CD14-positive monocyte (primary cell): Measurements from ENCODE around the gene ARHGEF40. TPM values are rescaled to one million over a fixed set of nuclear protein-coding genes. Genes with fewer than 3 reads are reported as not detected.
A peak's percentile ranks its signal among the peaks of the same experiment; 100 is the strongest.

Experiments
- DNase-seq, 3 donors: peaks; one replicate each; pipeline ENCODE4 v3.0.0-alpha.2; 2011 to 2022
- H2AFZ ChIP-seq: 2 replicates; pipeline ENCODE4 v1.6.0; 2012; ENCODE audit warnings: mild to moderate bottlenecking, low read depth, low read length, inconsistent platforms; ENCODE audit not compliant: insufficient read depth, poor library complexity, severe bottlenecking
- H3K27ac ChIP-seq, 2 donors: 1 replicate in 1 of 2; 2 replicates in 1 of 2; pipeline ENCODE4 v1.5.1; 2012 to 2013; ENCODE audit warnings: low read length in 2 of 2, control low read depth in 1 of 2, inconsistent platforms in 1 of 2, low read depth in 1 of 2, mild to moderate bottlenecking in 1 of 2
- H3K27me3 ChIP-seq, 2 donors: one replicate each; pipeline versions ENCODE4 v1.6.0 to v1.6.1; 2011 to 2013; ENCODE audit warnings: low read length in 2 of 2; ENCODE audit not compliant: control insufficient read depth in 2 of 2, insufficient read depth in 2 of 2
- H3K36me3 ChIP-seq, 2 donors: replicated peaks in 1 of 2; 1 replicate in 1 of 2; 2 replicates in 1 of 2; pipeline versions ENCODE4 v1.5.1 to v1.6.1; 2012 to 2013; ENCODE audit warnings: low read length in 2 of 2, control low read depth in 1 of 2, inconsistent platforms in 1 of 2, mild to moderate bottlenecking in 1 of 2; ENCODE audit not compliant: insufficient read depth in 2 of 2, control insufficient read depth in 1 of 2
- H3K4me1 ChIP-seq, 2 donors: 1 replicate in 1 of 2; 2 replicates in 1 of 2; pipeline versions ENCODE4 v1.5.1 to v1.6.1; 2012 to 2013; ENCODE audit warnings: low read length in 2 of 2, control low read depth in 1 of 2, inconsistent platforms in 1 of 2, mild to moderate bottlenecking in 1 of 2, moderate library complexity in 1 of 2; ENCODE audit not compliant: insufficient read depth in 2 of 2, control insufficient read depth in 1 of 2
- H3K4me2 ChIP-seq: replicated peaks from 2 replicates; pipeline ENCODE3; 2012; ENCODE audit warnings: low read length, moderate library complexity, mild to moderate bottlenecking; ENCODE audit not compliant: poor library complexity, severe bottlenecking; ENCODE audit errors: extremely low read depth
- H3K4me3 ChIP-seq, 3 experiments: fragments of 200-600 bp in 1 of 3; sonication (generic) in 1 of 3; replicated peaks in 1 of 3; 1 replicate in 2 of 3; 2 replicates in 1 of 3; pipeline ENCODE4 v1.5.1; 2011 to 2013; ENCODE audit warnings: low read length in 3 of 3, mild to moderate bottlenecking in 3 of 3, control low read depth in 2 of 3, low read depth in 2 of 3, inconsistent platforms in 1 of 3, moderate library complexity in 1 of 3
- H3K79me2 ChIP-seq: 2 replicates; pipeline ENCODE4 v1.6.0; 2012; ENCODE audit warnings: mild to moderate bottlenecking, control low read depth, inconsistent platforms, low read length, moderate library complexity; ENCODE audit not compliant: insufficient read depth
- H3K9ac ChIP-seq: 2 replicates; pipeline ENCODE4 v1.6.0; 2017; ENCODE audit warnings: low read length, mild to moderate bottlenecking; ENCODE audit not compliant: insufficient read depth, poor library complexity, severe bottlenecking
- H3K9me3 ChIP-seq, 2 donors: replicated peaks in 1 of 2; 1 replicate in 1 of 2; 2 replicates in 1 of 2; pipeline versions ENCODE4 v1.5.1 to v1.6.1; 2012 to 2013; ENCODE audit warnings: low read length in 2 of 2, control low read depth in 1 of 2; ENCODE audit not compliant: control insufficient read depth in 1 of 2, insufficient read depth in 1 of 2
- H4K20me1 ChIP-seq: 2 replicates; pipeline ENCODE4 v1.6.0; 2012; ENCODE audit warnings: mild to moderate bottlenecking, low read length, control low read depth, moderate library complexity; ENCODE audit not compliant: insufficient read depth
- H3K27ac Mint-ChIP-seq, 7 donors: one replicate each; pipeline ENCODE4 v1.8.0; 2020; ENCODE audit warnings: mild to moderate bottlenecking in 7 of 7, mixed read lengths in 7 of 7, moderate library complexity in 6 of 7, inconsistent platforms in 2 of 7
- H3K27me3 Mint-ChIP-seq, 3 donors: one replicate each; pipeline ENCODE4 v1.8.0; 2021 to 2022; ENCODE audit warnings: low read depth in 3 of 3, mild to moderate bottlenecking in 3 of 3, mixed read lengths in 3 of 3, moderate library complexity in 3 of 3, inconsistent platforms in 1 of 3
- H3K36me3 Mint-ChIP-seq, 2 donors: one replicate each; pipeline ENCODE4 v1.8.0; 2020; ENCODE audit warnings: mixed read lengths in 2 of 2, inconsistent platforms in 1 of 2, mild to moderate bottlenecking in 1 of 2
- H3K4me1 Mint-ChIP-seq: one replicate; pipeline ENCODE4 v1.8.0; 2020; ENCODE audit warnings: mild to moderate bottlenecking, mixed read lengths
- H3K4me3 Mint-ChIP-seq, 2 donors: one replicate each; pipeline ENCODE4 v1.8.0; 2020; ENCODE audit warnings: mild to moderate bottlenecking in 2 of 2, mixed read lengths in 2 of 2, moderate library complexity in 1 of 2
- H3K9me3 Mint-ChIP-seq, 7 donors: one replicate each; pipeline ENCODE4 v1.8.0; 2020 to 2022; ENCODE audit warnings: mixed read lengths in 7 of 7, mild to moderate bottlenecking in 6 of 7, moderate library complexity in 6 of 7, inconsistent platforms in 2 of 7
- CTCF ChIP-seq: fragments of 200-600 bp; IDR thresholded peaks from one replicate; pipeline ENCODE4 v1.8.0; 2022; ENCODE audit warnings: antibody characterized with exemption, mild to moderate bottlenecking
- WGBS: methylation state at CpG from one replicate; pipeline ENCODE4 v1.1.5; 2013; ENCODE audit warnings: missing lambda C conversion rate; ENCODE audit not compliant: insufficient coverage; 5-methylcytosine and 5-hydroxymethylcytosine counted together
- intact Hi-C, 2 donors: fragments of 100-400 bp; cut with micrococcal nuclease; formaldehyde crosslinking; loops; one replicate each; pipeline versions ENCODE4 v1.15.0 to v1.15.1; 2023
- polyA plus RNA-seq, 3 donors: library from polyadenylated mRNA; depleted of rRNA in 1 of 3; unstranded in 2 of 3; stranded (reverse) in 1 of 3; fragments of 300-500 nt in 2 of 3; fragments of >200 nt in 1 of 3; fragmentation: Illumina TruSeq in 2 of 3; gene quantifications; 1 replicate in 2 of 3; 2 replicates in 1 of 3; pipeline ENCODE4 v1.2.3, GENCODE V29; 2012 to 2021

ARHGEF40 gene
- polyA plus RNA-seq, 3 donors = 12.1 to 114 (median 15.3) TPM

GRCh38 chr14:21098076-21098891, 28.2 kb downstream of the ARHGEF40 start, which contains the start of gene ZNF219:
TSS of gene ZNF219 (minus strand) at chr14:21098655. CDS start at chr14:21093591, 5,064 bp downstream.
- Histone ChIP-seq H3K79me2 (no peaks in the 10 kb centered on the region), H2AFZ (peak within 1 kb of the TSS; percentile 58), H3K4me2 (peak within 1 kb of the TSS; percentile 81), H3K9me3 (no peaks in the 10 kb centered on the region), H3K27me3 (peaks cover 0 to 3% of the 10 kb centered on the region in 2 donors), H3K27ac (no peak within 1 kb of the TSS), H3K36me3 (no peaks in the 10 kb centered on the region), H3K4me3 (peak within 1 kb of the TSS; percentile 46 to 74 (median 63)), H4K20me1 (no peaks in the 10 kb centered on the region), H3K9ac (no peak within 1 kb of the TSS), H3K4me1 (peaks cover 16 to 20% of the 10 kb centered on the region in 2 donors)
- 0% methylated on average over 30 of the region's 90 CpGs for WGBS
- TF ChIP-seq CTCF = no peak
- no peak for DNase-seq
- Mint-ChIP-seq H3K27me3 (peaks cover 4 to 18% (median 18%) of the 10 kb centered on the region in 3 donors), H3K36me3 (no peaks in the 10 kb centered on the region), H3K27ac (peak within 1 kb of the TSS in 6 of 7 donors; percentile 63 to 91 (median 70)), H3K4me1 (peaks cover 21% of the 10 kb centered on the region), H3K4me3 (peak within 1 kb of the TSS; percentile 83 to 85), H3K9me3 (peaks cover 0 to 2% (median 0%) of the 10 kb centered on the region in 7 donors)
- intact Hi-C loops = loop anchor here in 1 of 2 donors (10.0 kb wide), 1 partner anchor 413 kb away; the partner anchor contains the start of genes ANG and RNASE4

GRCh38 chr14:21098892-21099595, 28.9 kb downstream of the ARHGEF40 start:
- H3K27me3 Mint-ChIP-seq = peaks cover 4 to 18% (median 18%) of the 10 kb centered on the region in 3 donors
- intact Hi-C loops = loop anchor here in 1 of 2 donors (10.0 kb wide), 1 partner anchor 414 kb away; the partner anchor contains the start of genes ANG and RNASE4
- H3K4me1 Mint-ChIP-seq = peaks cover 23% of the 10 kb centered on the region
- no peak for TF ChIP-seq CTCF
- H3K36me3 ChIP-seq = no peaks in the 10 kb centered on the region
- H3K4me1 ChIP-seq = peaks cover 18 to 23% of the 10 kb centered on the region in 2 donors
- H3K9ac ChIP-seq = no peak overlapping the region
- H3K4me3 Mint-ChIP-seq = peak overlapping the region; percentile 83 to 84
- DNase-seq = no peak
- H3K9me3 Mint-ChIP-seq = peaks cover 0 to 2% (median 0%) of the 10 kb centered on the region in 7 donors
- H3K4me2 ChIP-seq = peak overlapping the region; percentile 81
- peaks cover 0 to 3% of the 10 kb centered on the region in 2 donors for H3K27me3 ChIP-seq
- peak overlapping the region; percentile 58 for H2AFZ ChIP-seq
- no peaks in the 10 kb centered on the region for H3K79me2 ChIP-seq
- H3K9me3 ChIP-seq = no peaks in the 10 kb centered on the region
- WGBS = 66% methylated on average over 3 of the region's 16 CpGs
- H3K4me3 ChIP-seq = peak overlapping the region; percentile 46 to 74 (median 63)
- peak overlapping the region in 5 of 7 donors; percentile 63 to 89 (median 70) for H3K27ac Mint-ChIP-seq
- H3K27ac ChIP-seq = no peak overlapping the region
- H4K20me1 ChIP-seq = no peaks in the 10 kb centered on the region
- H3K36me3 Mint-ChIP-seq = no peaks in the 10 kb centered on the region
